Caco-2 (cell line): ENCODE measurements around the gene SIAH2. TPM values are rescaled to one million over a fixed set of nuclear protein-coding genes. Genes with fewer than 3 reads are reported as not detected.

Source experiments
- BruUV-seq: library from RNA; stranded (reverse); fragments of 400-500 nt; replicated peaks from 2 replicates; lab custom pipeline; 2021; lab: Mats Ljungman, UMichigan
- CTCF ChIA-PET: fragments of 300-600 bp; sonication (Branson Sonifier 250); formaldehyde crosslinking; loops from one replicate; lab custom pipeline; 2022; ENCODE audit warnings: antibody characterized with exemption; lab: Charles Lee
- POLR2A ChIA-PET: fragments of 300-600 bp; sonication (Branson Sonifier 250); formaldehyde crosslinking; loops from one replicate; lab custom pipeline; 2022; ENCODE audit warnings: antibody characterized with exemption; lab: Charles Lee
- DNase-seq, 2 experiments: peaks; one replicate each; pipeline versions ENCODE4 v3.0.0 to v3.0.0-alpha.2; 2020 to 2022
- H3K27me3 ChIP-seq: replicated peaks from 2 replicates; pipeline ENCODE4 v1.6.0; 2011; ENCODE audit warnings: low read length; ENCODE audit not compliant: control insufficient read depth, insufficient read depth
- H3K36me3 ChIP-seq: 2 replicates; pipeline ENCODE4 v1.5.1; 2011; ENCODE audit warnings: low read length; ENCODE audit not compliant: control insufficient read depth, insufficient read depth
- H3K4me1 ChIP-seq: fragments of 250-450 bp; sonication (Bioruptor Pico); 2 replicates; pipeline ENCODE4 v1.5.1; 2020; ENCODE audit warnings: mild to moderate bottlenecking
- H3K4me3 ChIP-seq: 2 replicates; pipeline ENCODE4 v1.5.1; 2011; ENCODE audit warnings: low read depth, mild to moderate bottlenecking, control low read depth, low read length
- H3K9me3 ChIP-seq: fragments of 250-450 bp; sonication (Bioruptor Pico); 2 replicates; pipeline ENCODE4 v1.5.1; 2020; ENCODE audit warnings: mild to moderate bottlenecking, moderate library complexity
- H3K27ac Mint-ChIP-seq: one replicate; pipeline ENCODE4 v1.8.0; 2022; ENCODE audit warnings: mixed read lengths; ENCODE audit not compliant: unreplicated experiment
- H3K27me3 Mint-ChIP-seq: one replicate; pipeline ENCODE4 v1.8.0; 2022; ENCODE audit warnings: mixed read lengths; ENCODE audit not compliant: insufficient read depth, unreplicated experiment
- H3K36me3 Mint-ChIP-seq: one replicate; pipeline ENCODE4 v1.8.0; 2022; ENCODE audit warnings: mild to moderate bottlenecking, mixed read lengths; ENCODE audit not compliant: insufficient read depth, unreplicated experiment
- H3K4me1 Mint-ChIP-seq: one replicate; pipeline ENCODE4 v1.8.0; 2022; ENCODE audit warnings: low read depth, mixed read lengths; ENCODE audit not compliant: unreplicated experiment
- H3K4me3 Mint-ChIP-seq: one replicate; pipeline ENCODE4 v1.8.0; 2022; ENCODE audit warnings: mild to moderate bottlenecking, moderate library complexity, mixed read lengths; ENCODE audit not compliant: unreplicated experiment
- H3K9me3 Mint-ChIP-seq: one replicate; pipeline ENCODE4 v1.8.0; 2022; ENCODE audit warnings: mixed read lengths; ENCODE audit not compliant: unreplicated experiment
- CTCF ChIP-seq, 2 experiments: fragments of 200-600 bp in 1 of 2; IDR thresholded peaks; 1 replicate in 1 of 2; 2 replicates in 1 of 2; pipeline versions ENCODE4 v1.5.1 to v1.8.0; 2011 to 2022; ENCODE audit warnings: antibody characterized with exemption in 1 of 2, control low read depth in 1 of 2, inconsistent platforms in 1 of 2, low read depth in 1 of 2, low read length in 1 of 2, mild to moderate bottlenecking in 1 of 2, moderate library complexity in 1 of 2; ENCODE audit not compliant: insufficient read depth in 1 of 2, severe bottlenecking in 1 of 2, unreplicated experiment in 1 of 2
- intact Hi-C: fragments of 100-400 bp; cut with micrococcal nuclease; formaldehyde crosslinking; loops from one replicate; pipeline ENCODE4 v1.10.0; 2022; ENCODE audit not compliant: unreplicated experiment
- total RNA-seq: library from RNA; stranded (reverse); gene quantifications from 2 replicates; pipeline ENCODE4 v1.2.3, GENCODE V29; 2022

SIAH2 gene
- total RNA-seq, 1 experiment from 2014 or later: 25.6 TPM

GRCh38 chr3:150725548-150725947 is 37.4 kb downstream of the SIAH2 start:
- Mint-ChIP-seq H3K9me3 (no peaks in the 10 kb centered on the region), H3K4me1 (peaks cover 9% of the 10 kb centered on the region), H3K4me3 (no peak overlapping the region), H3K36me3 (no peaks in the 10 kb centered on the region), H3K27ac (peak overlapping the region; percentile 23), H3K27me3 (no peaks in the 10 kb centered on the region)
- Histone ChIP-seq H3K36me3 (no peaks in the 10 kb centered on the region), H3K4me1 (peaks cover 9% of the 10 kb centered on the region), H3K4me3 (no peak overlapping the region), H3K27me3 (no peaks in the 10 kb centered on the region), H3K9me3 (no peaks in the 10 kb centered on the region)
- CTCF ChIA-PET: interaction anchor here (0.7 to 1.0 kb wide), 2 partner anchors 38 to 70 kb away, joined by 3 read pairs; no protein-coding TSS in a partner anchor
- no TSS peak for BruUV-seq
- peak; percentile 55 to 66 for DNase-seq
- intact Hi-C loops: loop anchor here (1.0 kb wide), 1 partner anchor 12 kb away; no protein-coding TSS in a partner anchor
- POLR2A ChIA-PET: no interaction called here
- no peak for TF ChIP-seq CTCF (IDR thresholded peaks at IDR 0.05; ENCODE audit: insufficient read depth in 1 of 2, low read depth in 1 of 2, low read length in 1 of 2, severe bottlenecking in 1 of 2, unreplicated experiment in 1 of 2)

GRCh38 chr3:150723946-150724345 is 39.0 kb downstream of the SIAH2 start:
- Histone ChIP-seq H3K36me3 (no peaks in the 10 kb centered on the region), H3K9me3 (no peaks in the 10 kb centered on the region), H3K4me3 (no peak overlapping the region), H3K27me3 (no peaks in the 10 kb centered on the region), H3K4me1 (peaks cover 9% of the 10 kb centered on the region)
- no TSS peak for BruUV-seq
- POLR2A ChIA-PET: interaction anchor here (0.5 kb wide), 1 partner anchor 24 kb away, joined by 3 read pairs; no protein-coding TSS in a partner anchor
- Mint-ChIP-seq H3K4me1 (peaks cover 9% of the 10 kb centered on the region), H3K4me3 (no peak overlapping the region), H3K9me3 (no peaks in the 10 kb centered on the region), H3K27me3 (peaks cover 3% of the 10 kb centered on the region), H3K36me3 (no peaks in the 10 kb centered on the region), H3K27ac (no peak overlapping the region)
- CTCF ChIA-PET: no interaction called here
- no peak for TF ChIP-seq CTCF (IDR thresholded peaks at IDR 0.05; ENCODE audit: insufficient read depth in 1 of 2, low read depth in 1 of 2, low read length in 1 of 2, severe bottlenecking in 1 of 2, unreplicated experiment in 1 of 2)
- DNase-seq: no peak
- intact Hi-C loops: no loop called here

GRCh38 chr3:150722267-150722666 is 40.7 kb downstream of the SIAH2 start:
- intact Hi-C loops: no loop called here
- TF ChIP-seq CTCF (IDR thresholded peaks at IDR 0.05; ENCODE audit: insufficient read depth in 1 of 2, low read depth in 1 of 2, low read length in 1 of 2, severe bottlenecking in 1 of 2, unreplicated experiment in 1 of 2): no peak
- H3K4me1 ChIP-seq: peaks cover 9% of the 10 kb centered on the region
- Mint-ChIP-seq H3K27me3 (peaks cover 3% of the 10 kb centered on the region), H3K4me1 (peaks cover 9% of the 10 kb centered on the region), H3K36me3 (no peaks in the 10 kb centered on the region), H3K27ac (no peak overlapping the region), H3K9me3 (no peaks in the 10 kb centered on the region), H3K4me3 (no peak overlapping the region)
- H3K9me3 ChIP-seq: no peaks in the 10 kb centered on the region
- ChIA-PET POLR2A (no interaction called here), CTCF (interaction anchor here (0.8 to 1.7 kb wide), 3 partner anchors 57 to 143 kb away, joined by 3 to 6 read pairs (median 5); no protein-coding TSS in a partner anchor)
- H3K27me3 ChIP-seq: no peaks in the 10 kb centered on the region
- H3K4me3 ChIP-seq: no peak overlapping the region
- BruUV-seq: no TSS peak
- no peaks in the 10 kb centered on the region for H3K36me3 ChIP-seq
- no peak for DNase-seq
